ENCODE results near the gene TACR2.

GRCh38 chr10:69400936-69401335, 15.8 kb downstream of the TACR2 start:
- TF ChIP-seq, protein P1, sequence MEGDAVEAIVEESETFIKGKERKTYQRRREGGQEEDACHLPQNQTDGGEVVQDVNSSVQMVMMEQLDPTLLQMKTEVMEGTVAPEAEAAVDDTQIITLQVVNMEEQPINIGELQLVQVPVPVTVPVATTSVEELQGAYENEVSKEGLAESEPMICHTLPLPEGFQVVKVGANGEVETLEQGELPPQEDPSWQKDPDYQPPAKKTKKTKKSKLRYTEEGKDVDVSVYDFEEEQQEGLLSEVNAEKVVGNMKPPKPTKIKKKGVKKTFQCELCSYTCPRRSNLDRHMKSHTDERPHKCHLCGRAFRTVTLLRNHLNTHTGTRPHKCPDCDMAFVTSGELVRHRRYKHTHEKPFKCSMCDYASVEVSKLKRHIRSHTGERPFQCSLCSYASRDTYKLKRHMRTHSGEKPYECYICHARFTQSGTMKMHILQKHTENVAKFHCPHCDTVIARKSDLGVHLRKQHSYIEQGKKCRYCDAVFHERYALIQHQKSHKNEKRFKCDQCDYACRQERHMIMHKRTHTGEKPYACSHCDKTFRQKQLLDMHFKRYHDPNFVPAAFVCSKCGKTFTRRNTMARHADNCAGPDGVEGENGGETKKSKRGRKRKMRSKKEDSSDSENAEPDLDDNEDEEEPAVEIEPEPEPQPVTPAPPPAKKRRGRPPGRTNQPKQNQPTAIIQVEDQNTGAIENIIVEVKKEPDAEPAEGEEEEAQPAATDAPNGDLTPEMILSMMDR (conservative IDR thresholded peaks at IDR 0.05; ENCODE audit: low read depth in 2 of 2): no peak
- TF ChIP-seq CREB1 (CRISPR knock-in tag; IDR thresholded peaks at IDR 0.05; ENCODE audit: low read depth): no peak
- TF ChIP-seq, protein P2, sequence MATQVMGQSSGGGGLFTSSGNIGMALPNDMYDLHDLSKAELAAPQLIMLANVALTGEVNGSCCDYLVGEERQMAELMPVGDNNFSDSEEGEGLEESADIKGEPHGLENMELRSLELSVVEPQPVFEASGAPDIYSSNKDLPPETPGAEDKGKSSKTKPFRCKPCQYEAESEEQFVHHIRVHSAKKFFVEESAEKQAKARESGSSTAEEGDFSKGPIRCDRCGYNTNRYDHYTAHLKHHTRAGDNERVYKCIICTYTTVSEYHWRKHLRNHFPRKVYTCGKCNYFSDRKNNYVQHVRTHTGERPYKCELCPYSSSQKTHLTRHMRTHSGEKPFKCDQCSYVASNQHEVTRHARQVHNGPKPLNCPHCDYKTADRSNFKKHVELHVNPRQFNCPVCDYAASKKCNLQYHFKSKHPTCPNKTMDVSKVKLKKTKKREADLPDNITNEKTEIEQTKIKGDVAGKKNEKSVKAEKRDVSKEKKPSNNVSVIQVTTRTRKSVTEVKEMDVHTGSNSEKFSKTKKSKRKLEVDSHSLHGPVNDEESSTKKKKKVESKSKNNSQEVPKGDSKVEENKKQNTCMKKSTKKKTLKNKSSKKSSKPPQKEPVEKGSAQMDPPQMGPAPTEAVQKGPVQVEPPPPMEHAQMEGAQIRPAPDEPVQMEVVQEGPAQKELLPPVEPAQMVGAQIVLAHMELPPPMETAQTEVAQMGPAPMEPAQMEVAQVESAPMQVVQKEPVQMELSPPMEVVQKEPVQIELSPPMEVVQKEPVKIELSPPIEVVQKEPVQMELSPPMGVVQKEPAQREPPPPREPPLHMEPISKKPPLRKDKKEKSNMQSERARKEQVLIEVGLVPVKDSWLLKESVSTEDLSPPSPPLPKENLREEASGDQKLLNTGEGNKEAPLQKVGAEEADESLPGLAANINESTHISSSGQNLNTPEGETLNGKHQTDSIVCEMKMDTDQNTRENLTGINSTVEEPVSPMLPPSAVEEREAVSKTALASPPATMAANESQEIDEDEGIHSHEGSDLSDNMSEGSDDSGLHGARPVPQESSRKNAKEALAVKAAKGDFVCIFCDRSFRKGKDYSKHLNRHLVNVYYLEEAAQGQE (IDR thresholded peaks at IDR 0.05; ENCODE audit: unreplicated experiment): no peak
- TF ChIP-seq EZH2 (IDR thresholded peaks at IDR 0.05; ENCODE audit: low read depth, unreplicated experiment): no peak
- no peak for TF ChIP-seq JUNB (IDR thresholded peaks at IDR 0.05; ENCODE audit: unreplicated experiment)
- TF ChIP-seq POLR2AphosphoS5 (IDR thresholded peaks at IDR 0.05; ENCODE audit: low read depth): no peak
- TF ChIP-seq ZNF331 (CRISPR knock-in tag; IDR thresholded peaks at IDR 0.05; ENCODE audit: low read depth): no peak
- no peak for TF ChIP-seq EZH2phosphoT487 (IDR thresholded peaks at IDR 0.05; ENCODE audit: unreplicated experiment)
- TF ChIP-seq, protein P3, sequence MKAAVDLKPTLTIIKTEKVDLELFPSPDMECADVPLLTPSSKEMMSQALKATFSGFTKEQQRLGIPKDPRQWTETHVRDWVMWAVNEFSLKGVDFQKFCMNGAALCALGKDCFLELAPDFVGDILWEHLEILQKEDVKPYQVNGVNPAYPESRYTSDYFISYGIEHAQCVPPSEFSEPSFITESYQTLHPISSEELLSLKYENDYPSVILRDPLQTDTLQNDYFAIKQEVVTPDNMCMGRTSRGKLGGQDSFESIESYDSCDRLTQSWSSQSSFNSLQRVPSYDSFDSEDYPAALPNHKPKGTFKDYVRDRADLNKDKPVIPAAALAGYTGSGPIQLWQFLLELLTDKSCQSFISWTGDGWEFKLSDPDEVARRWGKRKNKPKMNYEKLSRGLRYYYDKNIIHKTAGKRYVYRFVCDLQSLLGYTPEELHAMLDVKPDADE (IDR thresholded peaks at IDR 0.05): no peak

All from GM23338 (cell line).